Left lobe of liver (tissue), 2 donors: ENCODE data around the gene OR4S1. TPM values are rescaled to one million over a fixed set of nuclear protein-coding genes. Genes with fewer than 3 reads are reported as not detected.
"Not testable (repeated sequence)": the region's sequence is repeated elsewhere in the genome, so short reads cannot be mapped to it uniquely, and the experiment has no call there.

Experiments used
- ATAC-seq: fragments of 200-7000 bp; cut with Tn5 transposase; one replicate; pipeline ENCODE4 v1.9.1; 2020; ENCODE audit warnings: mild to moderate bottlenecking, moderate library complexity
- DNase-seq: peaks from one replicate; pipeline ENCODE4 v3.0.0-alpha.2; 2020; ENCODE audit warnings: low spot score
- total RNA-seq: library from RNA; stranded (reverse); gene quantifications from one replicate; pipeline ENCODE4 v1.2.1, GENCODE V29; 2021
- donor health status: DM: no; HTN: no; CAD: no; lungs with moderate emphysema.
- donor health status: DM: no; HTN: yes; CAD: no.

OR4S1 gene, protein sequence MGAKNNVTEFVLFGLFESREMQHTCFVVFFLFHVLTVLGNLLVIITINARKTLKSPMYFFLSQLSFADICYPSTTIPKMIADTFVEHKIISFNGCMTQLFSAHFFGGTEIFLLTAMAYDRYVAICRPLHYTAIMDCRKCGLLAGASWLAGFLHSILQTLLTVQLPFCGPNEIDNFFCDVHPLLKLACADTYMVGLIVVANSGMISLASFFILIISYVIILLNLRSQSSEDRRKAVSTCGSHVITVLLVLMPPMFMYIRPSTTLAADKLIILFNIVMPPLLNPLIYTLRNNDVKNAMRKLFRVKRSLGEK
- not detected for total RNA-seq

DNA sequence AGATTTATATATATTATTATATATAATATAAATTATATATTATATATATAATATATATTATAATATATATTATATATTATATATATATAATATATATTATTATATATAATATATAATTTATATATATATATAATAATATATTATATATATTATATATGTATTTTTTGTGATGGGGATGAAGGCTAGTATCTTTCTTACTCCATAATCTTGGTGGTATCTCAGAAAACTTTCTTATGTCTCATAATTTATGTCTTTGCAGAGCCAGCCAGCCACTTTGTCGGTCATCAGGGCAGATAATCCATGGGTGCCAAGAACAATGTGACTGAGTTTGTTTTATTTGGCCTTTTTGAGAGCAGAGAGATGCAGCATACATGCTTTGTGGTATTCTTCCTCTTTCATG is at the start of gene OR4S1:
Gene OR4S1 (plus strand): TSS at position 301 of the 400 bp plus-strand sequence. CDS start 0 bp downstream, at position 301.
- DNase-seq (no peak), ATAC-seq (no peak)

DNA sequence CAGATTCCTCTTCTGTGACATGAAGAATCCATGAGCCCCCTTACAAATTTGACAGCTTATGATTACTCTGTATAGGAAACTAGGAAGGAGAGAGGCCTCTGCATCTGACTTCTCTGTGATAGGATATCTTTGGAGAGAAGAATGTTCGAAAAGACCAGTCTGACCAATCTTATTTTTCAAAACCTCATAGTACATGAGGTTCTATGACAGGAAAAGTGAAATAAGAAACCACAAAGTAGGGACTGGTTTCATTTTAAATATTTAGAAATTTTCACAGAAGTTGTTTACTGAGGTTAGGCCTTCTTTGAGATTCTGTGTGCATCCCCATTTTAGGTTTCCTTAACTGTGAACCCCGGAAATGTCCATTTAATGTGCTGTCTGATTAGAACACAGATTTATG is 44.4 kb upstream of the OR4S1 start:
- ATAC-seq (no peak), DNase-seq (no peak)

DNA sequence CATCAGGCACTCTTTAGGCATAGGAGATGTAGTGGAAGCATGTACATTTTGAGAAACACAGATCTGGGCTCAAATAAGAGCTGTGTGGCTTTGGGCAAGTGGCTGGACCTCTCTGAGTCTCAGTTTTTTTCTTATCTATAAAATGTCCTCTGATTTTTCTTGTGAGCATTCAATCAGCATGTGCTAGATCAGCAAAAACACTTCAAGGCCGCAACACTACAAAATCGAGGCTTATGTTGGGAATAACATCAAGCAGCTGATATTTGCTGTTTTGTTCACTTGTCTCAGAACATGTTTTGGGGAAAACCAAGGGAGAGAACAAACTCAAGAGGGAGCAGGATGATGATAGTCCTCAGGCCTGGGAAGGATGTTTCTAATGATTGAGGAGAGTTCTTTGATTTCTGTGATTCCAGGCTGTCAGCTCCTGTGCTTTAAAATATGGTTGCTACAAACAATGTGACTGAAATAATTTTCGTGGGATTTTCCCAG is 42.6 kb upstream of the OR4S1 start, which contains the start of gene OR4X1:
Gene OR4X1 (plus strand): TSS at position 439 of the 489 bp plus-strand sequence. CDS start 0 bp downstream, at position 439.
- DNase-seq (no peak), ATAC-seq (no peak)

DNA sequence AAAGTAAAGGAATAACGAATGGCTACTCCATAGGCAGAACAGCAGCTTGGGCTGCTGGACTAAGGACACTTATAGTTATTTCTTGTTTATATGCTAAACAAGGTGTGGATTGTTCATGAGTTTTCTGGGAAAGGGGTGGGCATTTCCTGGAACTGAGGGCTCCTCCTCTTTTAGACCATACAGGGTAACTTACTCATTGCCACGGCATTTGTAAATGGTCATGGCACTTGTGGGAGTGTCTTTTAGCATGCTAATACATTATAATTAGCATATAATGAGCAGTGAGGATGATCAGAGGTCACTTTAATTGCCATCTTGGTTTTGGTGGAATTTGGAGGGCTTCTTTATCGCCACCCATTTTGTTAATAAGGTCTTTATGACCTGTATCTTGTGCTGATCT is 35.4 kb upstream of the OR4S1 start:
- ATAC-seq = no peak
- no peak for DNase-seq

DNA sequence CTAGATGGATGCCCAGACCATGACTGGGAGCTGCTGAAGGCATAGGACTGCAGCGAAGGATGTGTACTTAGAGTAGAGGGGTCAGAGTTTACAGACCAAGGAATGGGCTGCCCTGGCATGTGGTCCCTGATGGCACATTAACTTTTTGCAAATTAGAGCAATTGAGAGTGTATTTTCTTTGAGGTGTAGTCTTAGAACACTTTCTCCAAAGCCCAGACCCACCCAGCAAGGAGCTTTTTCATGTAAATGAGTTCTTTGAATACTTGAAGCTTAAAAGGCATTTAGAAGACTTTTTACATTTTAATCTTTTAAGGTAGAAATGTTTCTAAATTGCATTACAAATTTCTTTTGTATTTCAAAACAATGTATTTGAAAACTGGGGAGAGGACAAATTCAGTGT is 33.4 kb upstream of the OR4S1 start:
- ATAC-seq (no peak), DNase-seq (no peak)

DNA sequence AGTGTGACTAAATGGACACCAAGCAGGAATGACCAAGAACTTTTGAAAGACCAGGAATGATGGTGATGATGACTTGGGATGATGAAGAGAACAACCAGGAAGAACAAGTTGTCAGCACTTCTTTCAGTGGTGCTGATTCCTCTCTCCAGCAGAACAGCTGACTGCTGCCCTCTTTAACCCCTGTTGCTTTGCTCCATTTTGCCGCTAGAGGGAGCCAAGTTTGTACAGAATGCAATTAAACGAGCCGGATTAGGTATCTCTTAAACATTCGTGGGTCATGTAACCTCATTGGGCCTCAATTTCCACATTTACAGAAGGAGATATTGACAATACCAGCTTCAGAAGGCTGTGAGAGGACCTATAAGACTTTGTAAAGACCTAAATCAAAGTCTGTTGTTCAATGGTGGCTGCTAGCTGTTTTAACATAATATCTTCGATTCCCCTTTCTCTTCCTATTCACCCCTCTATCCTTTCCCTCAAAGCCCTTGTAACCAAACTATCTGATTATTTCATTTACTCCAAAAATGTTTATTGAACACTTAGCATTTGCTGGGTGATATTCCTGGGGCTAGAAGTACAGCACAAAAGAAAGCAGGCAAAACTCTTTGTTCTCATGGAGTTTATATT is 1.9 kb downstream of the OR4S1 start:
- peak; percentile 68 for DNase-seq
- ATAC-seq = peak; percentile 97

DNA sequence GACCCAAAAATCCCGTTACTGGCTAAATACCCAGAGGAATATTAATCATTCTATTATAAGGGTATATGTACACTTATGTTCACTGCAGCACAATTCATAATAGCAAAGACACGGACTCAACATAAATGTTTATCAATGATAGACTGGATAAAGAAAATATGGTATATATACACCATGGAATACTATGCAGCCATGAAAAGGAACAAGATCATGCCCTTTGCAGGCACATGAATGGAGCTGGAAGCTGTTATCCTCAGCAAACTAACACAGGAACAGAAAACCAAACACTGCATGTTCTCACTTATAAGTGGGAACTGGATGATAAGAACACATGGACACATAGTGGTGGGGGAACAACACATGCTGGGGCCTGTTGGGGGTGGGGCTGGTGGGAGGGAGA is 7.6 kb downstream of the OR4S1 start:
- ATAC-seq, DNase-seq: not testable (repeated sequence)

DNA sequence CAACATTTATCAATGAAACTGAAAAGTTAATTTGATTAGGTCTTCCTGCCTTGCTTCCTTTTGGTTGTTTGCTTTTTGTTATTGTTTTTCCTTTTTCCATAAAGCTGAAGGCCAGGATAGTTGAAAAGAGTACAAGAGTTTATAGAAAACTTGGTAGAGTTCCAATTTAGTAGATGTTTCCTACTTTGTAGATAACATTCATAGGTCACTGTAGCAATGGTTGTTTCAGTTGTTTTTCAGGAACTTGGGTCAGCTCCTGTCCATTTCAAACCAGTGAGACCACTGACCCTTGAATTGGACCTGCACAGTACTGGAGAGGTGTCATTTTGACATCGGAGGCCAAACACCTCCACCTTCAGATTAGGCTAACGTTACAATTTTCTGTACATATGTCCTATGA is 13.8 kb downstream of the OR4S1 start:
- not testable (repeated sequence) for DNase-seq
- ATAC-seq = peak; percentile 22

DNA sequence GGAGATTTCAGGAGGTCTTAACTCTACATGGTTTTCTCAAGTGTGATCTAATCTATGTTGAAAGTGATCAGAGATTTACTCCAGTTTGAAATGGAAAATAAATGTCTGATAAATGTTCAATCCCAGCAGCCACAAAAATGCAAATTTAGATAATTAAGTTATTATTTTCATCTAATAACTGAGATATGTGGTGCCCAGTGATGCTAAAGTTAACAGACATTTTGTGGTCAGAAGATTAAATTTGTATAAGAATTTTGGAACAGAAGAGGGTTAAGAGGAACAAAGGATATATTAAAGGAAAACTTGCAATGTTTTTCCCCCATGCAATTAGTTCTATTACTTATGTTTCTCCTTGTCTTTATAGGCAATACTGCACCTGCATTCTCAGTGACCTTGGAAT is 18.6 kb downstream of the OR4S1 start, which contains the start of gene OR4C3:
Gene OR4C3 (plus strand): TSS at position 301 of the 400 bp plus-strand sequence. CDS start 102 bp downstream, outside the sequence.
- ATAC-seq, DNase-seq: not testable (repeated sequence)

DNA sequence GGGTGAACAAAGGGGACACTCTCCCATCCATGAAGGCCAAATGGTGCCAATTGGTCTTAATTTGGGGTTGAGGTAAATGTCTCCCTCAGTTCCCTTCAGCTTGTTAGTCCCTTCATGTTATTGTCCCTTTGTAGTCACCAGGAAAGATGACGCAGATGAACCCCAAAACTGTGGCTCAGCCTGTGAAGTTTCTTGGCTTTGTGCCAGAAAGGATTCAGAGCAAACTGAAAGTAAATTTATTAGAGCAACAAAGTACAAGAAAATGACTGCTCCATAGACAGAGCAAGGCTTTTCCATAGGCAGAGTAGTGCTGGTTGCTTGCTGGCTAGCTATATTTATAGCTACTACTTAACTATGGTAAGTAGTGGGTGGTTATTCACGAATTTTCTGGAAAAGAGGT is 35.4 kb downstream of the OR4S1 start:
- DNase-seq (no peak), ATAC-seq (no peak)

DNA sequence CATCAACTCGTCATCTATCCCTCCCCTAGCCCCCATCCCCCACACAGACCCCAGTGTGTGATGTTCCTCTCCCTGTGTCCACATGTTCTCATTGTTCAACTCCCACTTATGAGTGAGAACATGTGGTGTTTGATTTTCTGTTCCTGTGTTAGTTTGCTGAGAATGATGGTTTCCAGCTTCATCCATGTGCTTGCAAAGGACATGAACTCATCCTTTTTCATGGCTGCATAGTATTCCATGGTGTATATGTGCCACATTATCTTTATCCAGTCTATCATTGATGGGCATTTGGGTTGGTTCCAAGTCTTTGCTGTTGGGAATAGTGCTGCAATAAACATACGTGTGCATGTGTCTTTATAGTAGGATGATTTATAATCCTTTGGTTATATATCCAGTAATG is 36.5 kb downstream of the OR4S1 start:
- not testable (repeated sequence) for ATAC-seq, DNase-seq

DNA sequence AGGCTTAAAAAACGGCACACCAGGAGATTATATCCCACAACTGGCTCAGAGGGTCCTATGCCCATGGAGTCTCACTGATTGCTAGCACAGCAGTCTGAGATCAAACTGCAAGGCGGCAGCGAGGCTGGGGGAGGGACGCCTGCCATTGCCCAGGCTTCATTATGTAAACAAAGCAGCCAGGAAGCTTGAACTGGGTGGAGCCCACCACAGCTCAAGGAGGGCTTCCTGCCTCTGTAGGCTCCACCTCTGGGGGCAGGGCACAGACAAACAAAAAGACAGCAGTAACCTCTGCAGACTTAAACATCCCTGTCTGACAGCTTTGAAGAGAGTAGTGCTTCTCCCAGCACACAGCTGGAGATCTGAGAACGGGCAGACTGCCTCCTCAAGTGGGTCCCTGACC is 40.3 kb downstream of the OR4S1 start:
- not testable (repeated sequence) for DNase-seq, ATAC-seq

DNA sequence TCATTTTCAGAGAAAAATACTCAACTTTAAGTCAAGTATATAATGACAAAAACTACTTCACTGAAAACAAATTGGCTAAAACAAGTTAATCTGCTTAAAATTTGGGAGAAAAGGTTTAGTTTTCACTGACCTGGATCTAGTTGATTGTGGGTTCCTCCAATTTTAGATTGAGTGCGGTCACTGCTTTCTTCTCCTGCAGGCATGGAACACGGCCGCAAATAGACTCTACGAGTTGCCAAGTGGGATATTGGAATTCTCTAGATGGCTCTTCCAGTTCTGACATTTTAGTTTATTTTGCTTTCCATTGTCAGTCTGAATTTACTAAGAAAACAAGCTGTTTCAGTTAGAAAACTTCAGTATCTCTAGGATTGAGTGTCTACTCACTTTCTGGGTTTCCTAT is 48.0 kb downstream of the OR4S1 start:
- ATAC-seq (no peak), DNase-seq (no peak)

DNA sequence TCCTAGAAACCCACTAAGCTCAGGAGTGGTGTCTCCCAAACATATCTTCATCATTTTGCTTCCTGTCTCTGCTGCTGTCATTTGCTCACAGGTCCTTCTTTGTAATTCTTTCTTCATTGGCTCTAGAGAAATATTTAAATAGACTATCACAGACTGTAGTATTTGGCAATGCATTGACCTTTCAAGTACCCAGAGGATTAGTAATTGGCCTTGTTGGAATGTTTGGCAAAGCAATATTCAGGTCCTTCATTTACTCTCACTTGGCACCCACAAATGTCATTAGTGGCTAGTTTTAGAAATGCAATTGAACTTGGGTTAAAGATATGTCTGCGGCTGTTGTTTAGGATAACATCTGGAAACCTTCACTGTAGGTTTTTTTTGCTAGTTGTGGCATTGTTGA is 48.7 kb downstream of the OR4S1 start:
- ATAC-seq = no peak
- DNase-seq = no peak

Other genes with a start within 250 kb of the OR4S1 start
- gene OR4B1, start 89.4 kb upstream of the OR4S1 start, total RNA-seq = not detected
- not detected for gene OR4X2, start 61.1 kb upstream of the OR4S1 start, total RNA-seq
- not detected for gene OR4X1, start 42.4 kb upstream of the OR4S1 start, total RNA-seq
- gene OR4C3, start 18.7 kb downstream of the OR4S1 start, total RNA-seq = not detected
- not detected for gene OR4C5, start 60.2 kb downstream of the OR4S1 start, total RNA-seq
- gene OR4A47, start 182.6 kb downstream of the OR4S1 start, total RNA-seq = not detected